Smooth muscle cell (in vitro differentiated cells): ENCODE results near the gene LOXL3. TPM values are rescaled to one million over a fixed set of nuclear protein-coding genes. Genes with fewer than 3 reads are reported as not detected.
"Not testable (repeated sequence)": the region's sequence is repeated elsewhere in the genome, so short reads cannot be mapped to it uniquely, and the experiment has no call there.

ENCODE experiments used
- DNase-seq: peaks from one replicate; lab custom pipeline; 2025; ENCODE audit not compliant: unreplicated experiment; lab: John Stamatoyannopoulos, UW
- H2AFZ ChIP-seq: fragments of 200-600 bp; sonication (generic); 2 replicates; pipeline ENCODE4 v1.6.0; 2016; ENCODE audit warnings: antibody characterized with exemption, low read depth, mild to moderate bottlenecking
- H3F3A ChIP-seq: fragments of 200-600 bp; sonication (generic); 2 replicates; pipeline ENCODE4 v1.6.0; 2017; ENCODE audit warnings: antibody characterized with exemption, low read depth
- H3K27ac ChIP-seq: fragments of 200-600 bp; sonication (generic); 2 replicates; pipeline ENCODE4 v1.5.1; 2016; ENCODE audit warnings: low read depth, mild to moderate bottlenecking
- H3K27me3 ChIP-seq: fragments of 200-600 bp; sonication (generic); 2 replicates; pipeline ENCODE4 v1.6.1; 2016; ENCODE audit warnings: low read depth, mild to moderate bottlenecking
- H3K36me3 ChIP-seq: fragments of 200-600 bp; sonication (generic); 2 replicates; pipeline ENCODE4 v1.5.1; 2016; ENCODE audit warnings: low read depth
- H3K4me1 ChIP-seq: fragments of 200-600 bp; sonication (generic); 2 replicates; pipeline ENCODE4 v1.5.1; 2016; ENCODE audit warnings: low read depth
- H3K4me2 ChIP-seq: fragments of 200-600 bp; sonication (generic); 2 replicates; pipeline ENCODE4 v1.6.0; 2016; ENCODE audit warnings: mild to moderate bottlenecking
- H3K4me3 ChIP-seq: fragments of 200-600 bp; sonication (generic); 2 replicates; pipeline ENCODE4 v1.5.1; 2016; ENCODE audit warnings: mild to moderate bottlenecking
- H3K79me2 ChIP-seq: fragments of 200-600 bp; sonication (generic); 2 replicates; pipeline ENCODE4 v1.6.0; 2016; ENCODE audit warnings: low read depth, mild to moderate bottlenecking
- H3K9ac ChIP-seq: fragments of 200-600 bp; sonication (generic); 2 replicates; pipeline ENCODE4 v1.6.0; 2016; ENCODE audit warnings: low read depth
- H3K9me3 ChIP-seq: fragments of 200-600 bp; sonication (generic); replicated peaks from 2 replicates; pipeline ENCODE4 v1.5.1; 2016; ENCODE audit warnings: low read depth
- H4K20me1 ChIP-seq: fragments of 200-600 bp; sonication (generic); 2 replicates; pipeline ENCODE4 v1.6.0; 2016; ENCODE audit warnings: low read depth
- WGBS: methylation state at CpG from one replicate; pipeline ENCODE4 v1.1.7; 2016; ENCODE audit warnings: low lambda C conversion rate; 5-methylcytosine and 5-hydroxymethylcytosine counted together
- polyA plus RNA-seq: library from polyadenylated mRNA; unstranded; fragments of >200 nt; fragmentation: Nextera tagmentation; extraction: Ambion mirVana; gene quantifications from 2 replicates; pipeline ENCODE4 v1.2.1, GENCODE V29; 2016
- total RNA-seq: library from RNA; depleted of rRNA; stranded (reverse); fragments of >200 nt; gene quantifications from 2 replicates; pipeline ENCODE4 v1.2.3, GENCODE V29; 2014
- TF ChIP-seq, protein P1 (sequence below): fragments of 200-600 bp; sonication (generic); IDR thresholded peaks from 2 replicates; pipeline ENCODE4 v1.5.1; 2017; ENCODE audit warnings: borderline replicate concordance, mild to moderate bottlenecking, antibody characterized with exemption; ENCODE audit not compliant: insufficient read depth, poor library complexity, severe bottlenecking

The LOXL3 gene
- total and polyA plus RNA-seq, 2 experiments from 2014 or later: 123 to 190 TPM

DNA sequence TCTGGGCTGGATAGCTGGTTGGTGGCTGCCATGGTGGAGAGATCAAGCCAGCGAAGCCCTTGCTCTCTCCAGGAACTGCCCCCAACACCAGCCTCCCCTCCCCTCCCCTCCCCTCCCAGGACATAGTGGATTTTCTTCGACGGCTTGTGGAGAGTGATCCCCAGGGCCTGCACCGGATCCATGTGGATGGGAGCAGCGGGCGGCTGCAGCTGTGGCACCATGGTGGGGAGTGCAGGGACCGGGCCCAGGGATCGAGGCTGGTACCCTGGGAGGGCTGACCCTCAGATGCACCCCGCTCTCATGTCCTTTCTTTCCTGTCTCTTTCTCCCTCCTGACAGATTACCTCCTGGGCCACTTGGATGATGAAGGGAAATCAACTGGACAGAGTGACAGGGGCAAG, 63.8 kb downstream of the LOXL3 start:
- no peaks in the 10 kb centered on the region for H3K36me3 ChIP-seq
- TF ChIP-seq, protein P1, sequence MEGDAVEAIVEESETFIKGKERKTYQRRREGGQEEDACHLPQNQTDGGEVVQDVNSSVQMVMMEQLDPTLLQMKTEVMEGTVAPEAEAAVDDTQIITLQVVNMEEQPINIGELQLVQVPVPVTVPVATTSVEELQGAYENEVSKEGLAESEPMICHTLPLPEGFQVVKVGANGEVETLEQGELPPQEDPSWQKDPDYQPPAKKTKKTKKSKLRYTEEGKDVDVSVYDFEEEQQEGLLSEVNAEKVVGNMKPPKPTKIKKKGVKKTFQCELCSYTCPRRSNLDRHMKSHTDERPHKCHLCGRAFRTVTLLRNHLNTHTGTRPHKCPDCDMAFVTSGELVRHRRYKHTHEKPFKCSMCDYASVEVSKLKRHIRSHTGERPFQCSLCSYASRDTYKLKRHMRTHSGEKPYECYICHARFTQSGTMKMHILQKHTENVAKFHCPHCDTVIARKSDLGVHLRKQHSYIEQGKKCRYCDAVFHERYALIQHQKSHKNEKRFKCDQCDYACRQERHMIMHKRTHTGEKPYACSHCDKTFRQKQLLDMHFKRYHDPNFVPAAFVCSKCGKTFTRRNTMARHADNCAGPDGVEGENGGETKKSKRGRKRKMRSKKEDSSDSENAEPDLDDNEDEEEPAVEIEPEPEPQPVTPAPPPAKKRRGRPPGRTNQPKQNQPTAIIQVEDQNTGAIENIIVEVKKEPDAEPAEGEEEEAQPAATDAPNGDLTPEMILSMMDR: no peak

DNA sequence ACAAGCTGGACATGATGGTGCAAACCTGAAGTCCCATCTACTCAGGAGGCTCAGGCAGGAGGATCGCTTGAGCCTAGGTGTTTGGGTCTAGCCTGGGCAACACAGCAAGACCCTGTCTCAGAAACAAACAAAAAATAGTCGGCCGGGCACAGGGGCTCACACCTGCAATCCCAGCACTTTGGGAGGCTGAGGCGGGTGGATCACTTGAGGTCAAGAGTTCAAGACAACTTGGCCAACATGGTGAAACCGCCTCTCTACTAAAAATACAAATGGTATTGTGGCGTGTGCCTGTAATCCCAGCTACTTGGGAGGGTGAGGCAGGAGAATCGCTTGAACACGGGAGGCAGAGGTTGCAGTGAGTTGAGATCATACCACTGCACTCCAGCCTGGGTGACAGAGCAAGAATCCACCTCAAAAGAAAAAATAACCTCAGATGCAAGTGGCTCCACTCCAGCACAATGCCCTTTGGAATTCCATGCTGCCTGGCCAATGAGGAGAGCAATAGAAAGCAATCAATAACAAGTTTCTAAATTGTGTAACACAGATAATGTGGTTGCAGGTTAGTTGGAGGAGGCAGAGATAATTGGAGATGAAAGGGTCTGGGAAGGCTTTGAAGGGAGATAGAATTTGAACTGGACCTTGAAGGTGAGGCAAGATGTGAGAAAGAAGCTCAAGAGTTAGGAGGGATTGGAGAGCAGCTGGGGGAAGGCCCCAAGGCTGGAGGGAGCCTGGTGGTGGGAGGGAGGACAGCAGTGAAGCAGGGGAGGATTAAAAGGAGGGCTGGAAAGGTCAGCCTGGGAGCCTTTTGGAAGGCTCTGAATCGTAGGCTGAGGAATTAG, 64.9 kb downstream of the LOXL3 start:
- Histone ChIP-seq H3K79me2 (peaks cover 12% of the 10 kb centered on the region), H3K36me3 (no peaks in the 10 kb centered on the region), H3K9ac (no peak overlapping the region), H3K27ac (no peak overlapping the region), H3K27me3 (no peaks in the 10 kb centered on the region), H3K4me3 (no peak overlapping the region), H3F3A (no peaks in the 10 kb centered on the region), H2AFZ (no peak overlapping the region), H4K20me1 (no peaks in the 10 kb centered on the region), H3K4me2 (no peak overlapping the region), H3K4me1 (no peaks in the 10 kb centered on the region), H3K9me3 (no peaks in the 10 kb centered on the region)
- TF ChIP-seq, protein P1: no peak
- DNase-seq: no peak
- 92% methylated on average over 9 of the region's 9 CpGs for WGBS

More for the DNA sequence above, 63.8 kb downstream of the LOXL3 start:
- H3K79me2 ChIP-seq: peaks cover 2% of the 10 kb centered on the region
- no peak overlapping the region for H3K4me3 ChIP-seq
- H2AFZ ChIP-seq: no peak overlapping the region
- H4K20me1 ChIP-seq: no peaks in the 10 kb centered on the region
- no peaks in the 10 kb centered on the region for H3K9me3 ChIP-seq
- no peaks in the 10 kb centered on the region for H3F3A ChIP-seq
- no peak overlapping the region for H3K4me2 ChIP-seq
- no peak overlapping the region for H3K27ac ChIP-seq
- 97% methylated on average over 8 of the region's 9 CpGs for WGBS
- no peaks in the 10 kb centered on the region for H3K27me3 ChIP-seq
- DNase-seq: no peak
- H3K4me1 ChIP-seq: no peaks in the 10 kb centered on the region
- no peak overlapping the region for H3K9ac ChIP-seq

DNA sequence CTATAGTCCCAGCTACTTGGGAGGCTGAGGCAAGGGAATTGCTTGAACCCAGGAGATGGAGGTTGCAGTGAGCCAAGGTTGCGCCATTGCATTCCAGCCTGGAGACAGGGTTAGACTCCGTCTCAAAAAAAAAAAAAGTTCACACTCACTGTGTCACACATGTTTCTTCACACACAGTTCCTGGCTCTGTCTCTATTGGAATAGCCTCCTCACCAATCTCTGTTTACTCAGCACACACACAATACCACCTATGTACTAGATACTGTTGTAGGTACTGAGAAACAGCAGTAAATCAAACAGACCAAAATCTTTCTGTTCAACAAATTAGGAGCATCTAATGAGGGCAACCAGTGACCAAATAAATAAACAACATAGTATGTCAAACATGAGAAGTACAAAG, 67.6 kb downstream of the LOXL3 start:
- peaks cover 30% of the 10 kb centered on the region for H3K79me2 ChIP-seq
- no peaks in the 10 kb centered on the region for H3K27me3 ChIP-seq
- H4K20me1 ChIP-seq: no peaks in the 10 kb centered on the region
- 100% methylated on average over 2 of the region's 2 CpGs for WGBS
- no peaks in the 10 kb centered on the region for H3F3A ChIP-seq
- no peak overlapping the region for H3K27ac ChIP-seq
- H3K9ac ChIP-seq: no peak overlapping the region
- no peak overlapping the region for H3K4me3 ChIP-seq
- no peak for DNase-seq
- H3K4me2 ChIP-seq: no peak overlapping the region
- H2AFZ ChIP-seq: no peak overlapping the region
- no peaks in the 10 kb centered on the region for H3K9me3 ChIP-seq
- H3K36me3 ChIP-seq: no peaks in the 10 kb centered on the region
- peaks cover 15% of the 10 kb centered on the region for H3K4me1 ChIP-seq
- TF ChIP-seq, protein P1: no peak

DNA sequence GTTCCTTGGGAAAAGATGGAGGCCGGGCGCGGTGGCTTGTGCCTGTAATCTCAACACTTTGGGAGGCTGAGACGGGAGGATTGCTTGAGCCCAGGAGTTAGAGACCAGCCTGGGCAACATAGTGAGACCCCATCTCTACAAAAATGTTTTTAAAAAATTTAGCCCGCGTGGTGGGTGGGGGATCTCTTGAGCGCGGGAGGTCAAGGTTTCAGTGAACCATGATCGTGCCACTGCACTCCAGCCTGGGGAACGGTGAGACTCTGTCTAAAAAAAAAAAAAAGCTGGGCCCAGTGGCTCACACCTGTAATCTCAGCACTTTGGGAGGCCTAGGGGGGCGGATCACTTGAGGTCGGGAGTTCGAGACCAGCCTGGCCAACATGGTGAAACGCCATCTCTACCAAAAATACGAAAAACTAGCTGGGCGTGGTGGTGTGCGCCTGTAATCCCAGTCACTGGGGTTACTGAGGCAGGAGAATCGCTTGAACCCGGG, 70.0 kb downstream of the LOXL3 start:
- not testable (repeated sequence) for H3F3A ChIP-seq, H4K20me1 ChIP-seq, DNase-seq, H3K36me3 ChIP-seq, H3K27ac ChIP-seq, H3K27me3 ChIP-seq, H3K9me3 ChIP-seq
- Histone ChIP-seq H3K79me2 (peaks cover 47% of the 10 kb centered on the region), H3K9ac (peak overlapping the region; percentile 42), H3K4me3 (peak overlapping the region; percentile 79), H3K4me1 (peaks cover 18% of the 10 kb centered on the region), H2AFZ (peak overlapping the region; percentile 86), H3K4me2 (peak overlapping the region; percentile 96)
- WGBS: 94% methylated on average over 19 of the region's 19 CpGs
